MM.1S (cell line): ENCODE results near the gene FAM187B.

Source experiments
- DNase-seq: peaks from one replicate; pipeline ENCODE4 v3.0.0-alpha.2; 2015
- H2AFZ ChIP-seq: fragments of 300-600 bp; sonication (generic); 2 replicates; pipeline ENCODE4 v1.6.0; 2016; ENCODE audit warnings: antibody characterized with exemption, low read length
- H3F3A ChIP-seq: fragments of 300-600 bp; sonication (generic); 2 replicates; pipeline ENCODE4 v1.6.1; 2016; ENCODE audit warnings: mild to moderate bottlenecking, antibody characterized with exemption, low read length, moderate library complexity, mixed read lengths; ENCODE audit not compliant: insufficient read depth
- H3K27ac ChIP-seq: fragments of 300-600 bp; sonication (generic); 2 replicates; pipeline ENCODE4 v1.5.1; 2016; ENCODE audit warnings: mild to moderate bottlenecking, low read length
- H3K27me3 ChIP-seq: fragments of 300-600 bp; sonication (generic); replicated peaks from 2 replicates; pipeline ENCODE4 v1.6.0; 2016; ENCODE audit warnings: low read length; ENCODE audit not compliant: insufficient read depth
- H3K36me3 ChIP-seq: fragments of 300-600 bp; sonication (generic); replicated peaks from 2 replicates; pipeline ENCODE4 v1.6.1; 2016; ENCODE audit warnings: mild to moderate bottlenecking, low read length, mixed read lengths; ENCODE audit not compliant: insufficient read depth
- H3K4me1 ChIP-seq: fragments of 300-600 bp; sonication (generic); 2 replicates; pipeline ENCODE4 v1.6.1; 2016; ENCODE audit warnings: low read length, mixed read lengths
- H3K4me2 ChIP-seq: fragments of 300-600 bp; sonication (generic); 2 replicates; pipeline ENCODE4 v1.6.0; 2016; ENCODE audit warnings: low read depth, low read length
- H3K4me3 ChIP-seq: fragments of 300-600 bp; sonication (generic); 2 replicates; pipeline ENCODE4 v1.5.1; 2016; ENCODE audit warnings: low read length, mixed read lengths
- H3K79me2 ChIP-seq: fragments of 300-600 bp; sonication (generic); 2 replicates; pipeline ENCODE4 v1.6.1; 2016; ENCODE audit warnings: mixed run types, low read length, mixed read lengths
- H3K9ac ChIP-seq: fragments of 300-600 bp; sonication (generic); 2 replicates; pipeline ENCODE4 v1.6.1; 2016; ENCODE audit warnings: low read length, mixed read lengths
- H3K9me2 ChIP-seq: fragments of 300-600 bp; sonication (generic); replicated peaks from 2 replicates; pipeline ENCODE4 v1.6.1; 2016; ENCODE audit warnings: mild to moderate bottlenecking, low read length, mixed read lengths; ENCODE audit not compliant: insufficient read depth
- H3K9me3 ChIP-seq: fragments of 300-600 bp; sonication (generic); replicated peaks from 2 replicates; pipeline ENCODE4 v1.6.1; 2016; ENCODE audit warnings: mild to moderate bottlenecking, low read length, mixed read lengths; ENCODE audit not compliant: insufficient read depth
- H4K20me1 ChIP-seq: fragments of 300-600 bp; sonication (generic); 2 replicates; pipeline ENCODE4 v1.6.1; 2016; ENCODE audit warnings: mild to moderate bottlenecking, low read length, moderate library complexity, mixed read lengths; ENCODE audit not compliant: insufficient read depth
- CTCF ChIP-seq: fragments of 300-600 bp; sonication (generic); IDR thresholded peaks from 2 replicates; pipeline ENCODE4 v1.5.1; 2016; ENCODE audit warnings: antibody characterized with exemption, low read length, mixed read lengths
- EZH2 ChIP-seq: fragments of 300-600 bp; sonication (generic); optimal IDR thresholded peaks from 2 replicates; pipeline ENCODE3; 2017; ENCODE audit warnings: low read depth, mild to moderate bottlenecking, antibody characterized with exemption, low read length, mixed read lengths
- EZH2phosphoT487 ChIP-seq: fragments of 300-600 bp; sonication (generic); IDR thresholded peaks from 2 replicates; pipeline ENCODE4 v1.6.1; 2018; ENCODE audit warnings: antibody characterized with exemption, low read length

FAM187B gene

GRCh38 chr19:35254341-35255297 is 26.1 kb upstream of the FAM187B start:
- no peaks in the 10 kb centered on the region for H3K9me3 ChIP-seq
- peaks cover 34% of the 10 kb centered on the region for H3K79me2 ChIP-seq

GRCh38 chr19:35253316-35254286 is 25.1 kb upstream of the FAM187B start:
- Histone ChIP-seq H3K9me3 (no peaks in the 10 kb centered on the region), H3K79me2 (peaks cover 44% of the 10 kb centered on the region), H3K4me2 (no peak overlapping the region), H3K9me2 (no peaks in the 10 kb centered on the region), H3K27me3 (no peaks in the 10 kb centered on the region), H3K4me1 (peaks cover 6% of the 10 kb centered on the region; the same call in 1 of the 2 replicates), H3K9ac (no peak overlapping the region), H4K20me1 (no peaks in the 10 kb centered on the region), H2AFZ (no peak overlapping the region), H3F3A (peaks cover under 1% of the 10 kb centered on the region; the same call in 1 of the 2 replicates), H3K4me3 (no peak overlapping the region), H3K27ac (no peak overlapping the region), H3K36me3 (0 out of 2 replicates have a peak, but pooled peaks cover 8% of the 10 kb centered on the region)
- no peak for TF ChIP-seq EZH2phosphoT487
- TF ChIP-seq CTCF: no peak
- TF ChIP-seq EZH2: no peak
- no peak for DNase-seq

More at GRCh38 chr19:35254341-35255297, 26.1 kb upstream of the FAM187B start:
- H3F3A ChIP-seq: no peaks in the 10 kb centered on the region
- no peak overlapping the region for H2AFZ ChIP-seq
- TF ChIP-seq EZH2: no peak
- TF ChIP-seq EZH2phosphoT487: no peak
- TF ChIP-seq CTCF: no peak
- 0 out of 2 replicates have a peak, but pooled peaks cover 8% of the 10 kb centered on the region for H3K36me3 ChIP-seq
- H4K20me1 ChIP-seq: no peaks in the 10 kb centered on the region
- no peak overlapping the region for H3K9ac ChIP-seq
- H3K4me1 ChIP-seq: peaks cover 4% of the 10 kb centered on the region; the same call in 1 of the 2 replicates
- no peak overlapping the region for H3K27ac ChIP-seq
- H3K4me2 ChIP-seq: no peak overlapping the region
- no peak overlapping the region for H3K4me3 ChIP-seq
- no peak for DNase-seq
- H3K27me3 ChIP-seq: no peaks in the 10 kb centered on the region
- H3K9me2 ChIP-seq: no peaks in the 10 kb centered on the region

GRCh38 chr19:35251456-35251855 is 22.9 kb upstream of the FAM187B start:
- H3K9me2 ChIP-seq: no peaks in the 10 kb centered on the region
- DNase-seq: no peak
- no peak overlapping the region for H3K9ac ChIP-seq
- H3K36me3 ChIP-seq: 0 out of 2 replicates have a peak, but pooled peaks cover 8% of the 10 kb centered on the region
- no peaks in the 10 kb centered on the region for H3K9me3 ChIP-seq
- H3F3A ChIP-seq: peaks cover 18% of the 10 kb centered on the region
- no peak overlapping the region for H3K4me3 ChIP-seq
- no peaks in the 10 kb centered on the region for H3K27me3 ChIP-seq
- no peak overlapping the region for H3K4me2 ChIP-seq
- H3K4me1 ChIP-seq: peaks cover 15% of the 10 kb centered on the region
- no peak overlapping the region for H2AFZ ChIP-seq
- no peaks in the 10 kb centered on the region for H4K20me1 ChIP-seq
- no peak for TF ChIP-seq EZH2phosphoT487
- TF ChIP-seq EZH2: no peak
- no peak for TF ChIP-seq CTCF
- peaks cover 45% of the 10 kb centered on the region for H3K79me2 ChIP-seq
- H3K27ac ChIP-seq: no peak overlapping the region
